PFSK-1 (cell line): ENCODE data around the gene TVP23A.

Experiments used
- FOXP2 ChIP-seq: optimal IDR thresholded peaks from 2 replicates; pipeline ENCODE3; 2011; ENCODE audit warnings: borderline replicate concordance, control low read depth, inconsistent platforms; ENCODE audit not compliant: insufficient read depth; ENCODE audit errors: extremely low read length, extremely low read depth
- POLR2AphosphoS5 ChIP-seq: IDR thresholded peaks from 2 replicates; pipeline ENCODE4 v1.6.1; 2012; ENCODE audit warnings: low read depth, mild to moderate bottlenecking, control low read depth, low read length, moderate library complexity
- SIN3A ChIP-seq: IDR thresholded peaks from 2 replicates; pipeline ENCODE4 v1.6.1; 2012; ENCODE audit warnings: mild to moderate bottlenecking, low read length, moderate library complexity, borderline replicate concordance; ENCODE audit not compliant: insufficient read depth
- TAF1 ChIP-seq: IDR thresholded peaks from 2 replicates; pipeline ENCODE4 v1.6.1; 2012; ENCODE audit warnings: low read length, control low read depth, borderline replicate concordance; ENCODE audit not compliant: insufficient read depth
- TF ChIP-seq, protein P1 (sequence below), 2 experiments: IDR thresholded peaks; 2 replicates each; pipeline versions ENCODE4 v1.6.1 to v1.8.0; 2011 to 2012; ENCODE audit warnings: low read depth in 2 of 2, low read length in 2 of 2, control low read depth in 1 of 2, inconsistent platforms in 1 of 2, mild to moderate bottlenecking in 1 of 2, moderate library complexity in 1 of 2; ENCODE audit not compliant: insufficient read depth in 1 of 2

Gene TVP23A

DNA sequence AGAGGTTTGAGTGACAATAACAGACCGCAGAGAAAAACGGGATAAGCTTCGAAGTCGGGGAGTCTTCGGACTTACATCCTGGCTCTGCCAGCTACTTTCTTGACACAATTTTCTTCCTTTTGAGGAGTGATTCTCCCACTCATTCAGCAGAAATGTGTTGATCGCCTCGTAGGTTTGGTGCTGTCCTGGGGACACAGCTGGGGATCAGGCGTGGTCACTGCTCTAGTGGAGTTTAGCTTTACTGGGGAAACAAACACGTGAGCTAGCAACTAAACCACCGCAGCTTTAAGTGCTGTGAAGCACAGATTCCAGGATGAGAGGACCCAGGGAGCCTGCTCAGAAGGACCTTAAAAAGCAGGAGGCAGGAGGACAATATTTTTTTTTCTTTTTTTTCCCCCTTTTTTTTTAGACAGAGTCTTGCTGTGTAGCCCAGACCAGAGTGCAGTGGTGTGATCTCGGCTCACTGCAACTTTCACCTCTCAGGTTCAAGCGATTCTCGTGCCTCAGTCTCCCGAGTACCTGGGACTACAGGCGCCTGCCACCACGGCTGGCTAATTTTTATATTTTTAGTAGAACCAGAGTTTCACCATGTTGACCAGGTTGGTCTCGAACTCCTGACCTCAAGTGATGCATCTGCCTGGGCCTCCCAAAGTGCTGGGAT lies 74.1 kb downstream of the TVP23A start:
- TF ChIP-seq POLR2AphosphoS5 (no peak), TAF1 (no peak), SIN3A (no peak), FOXP2 (no peak)
- TF ChIP-seq, protein P1, sequence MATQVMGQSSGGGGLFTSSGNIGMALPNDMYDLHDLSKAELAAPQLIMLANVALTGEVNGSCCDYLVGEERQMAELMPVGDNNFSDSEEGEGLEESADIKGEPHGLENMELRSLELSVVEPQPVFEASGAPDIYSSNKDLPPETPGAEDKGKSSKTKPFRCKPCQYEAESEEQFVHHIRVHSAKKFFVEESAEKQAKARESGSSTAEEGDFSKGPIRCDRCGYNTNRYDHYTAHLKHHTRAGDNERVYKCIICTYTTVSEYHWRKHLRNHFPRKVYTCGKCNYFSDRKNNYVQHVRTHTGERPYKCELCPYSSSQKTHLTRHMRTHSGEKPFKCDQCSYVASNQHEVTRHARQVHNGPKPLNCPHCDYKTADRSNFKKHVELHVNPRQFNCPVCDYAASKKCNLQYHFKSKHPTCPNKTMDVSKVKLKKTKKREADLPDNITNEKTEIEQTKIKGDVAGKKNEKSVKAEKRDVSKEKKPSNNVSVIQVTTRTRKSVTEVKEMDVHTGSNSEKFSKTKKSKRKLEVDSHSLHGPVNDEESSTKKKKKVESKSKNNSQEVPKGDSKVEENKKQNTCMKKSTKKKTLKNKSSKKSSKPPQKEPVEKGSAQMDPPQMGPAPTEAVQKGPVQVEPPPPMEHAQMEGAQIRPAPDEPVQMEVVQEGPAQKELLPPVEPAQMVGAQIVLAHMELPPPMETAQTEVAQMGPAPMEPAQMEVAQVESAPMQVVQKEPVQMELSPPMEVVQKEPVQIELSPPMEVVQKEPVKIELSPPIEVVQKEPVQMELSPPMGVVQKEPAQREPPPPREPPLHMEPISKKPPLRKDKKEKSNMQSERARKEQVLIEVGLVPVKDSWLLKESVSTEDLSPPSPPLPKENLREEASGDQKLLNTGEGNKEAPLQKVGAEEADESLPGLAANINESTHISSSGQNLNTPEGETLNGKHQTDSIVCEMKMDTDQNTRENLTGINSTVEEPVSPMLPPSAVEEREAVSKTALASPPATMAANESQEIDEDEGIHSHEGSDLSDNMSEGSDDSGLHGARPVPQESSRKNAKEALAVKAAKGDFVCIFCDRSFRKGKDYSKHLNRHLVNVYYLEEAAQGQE (IDR thresholded peaks at IDR 0.05; ENCODE audit: insufficient read depth in 1 of 2, low read depth in 2 of 2, low read length in 2 of 2): no peak

DNA sequence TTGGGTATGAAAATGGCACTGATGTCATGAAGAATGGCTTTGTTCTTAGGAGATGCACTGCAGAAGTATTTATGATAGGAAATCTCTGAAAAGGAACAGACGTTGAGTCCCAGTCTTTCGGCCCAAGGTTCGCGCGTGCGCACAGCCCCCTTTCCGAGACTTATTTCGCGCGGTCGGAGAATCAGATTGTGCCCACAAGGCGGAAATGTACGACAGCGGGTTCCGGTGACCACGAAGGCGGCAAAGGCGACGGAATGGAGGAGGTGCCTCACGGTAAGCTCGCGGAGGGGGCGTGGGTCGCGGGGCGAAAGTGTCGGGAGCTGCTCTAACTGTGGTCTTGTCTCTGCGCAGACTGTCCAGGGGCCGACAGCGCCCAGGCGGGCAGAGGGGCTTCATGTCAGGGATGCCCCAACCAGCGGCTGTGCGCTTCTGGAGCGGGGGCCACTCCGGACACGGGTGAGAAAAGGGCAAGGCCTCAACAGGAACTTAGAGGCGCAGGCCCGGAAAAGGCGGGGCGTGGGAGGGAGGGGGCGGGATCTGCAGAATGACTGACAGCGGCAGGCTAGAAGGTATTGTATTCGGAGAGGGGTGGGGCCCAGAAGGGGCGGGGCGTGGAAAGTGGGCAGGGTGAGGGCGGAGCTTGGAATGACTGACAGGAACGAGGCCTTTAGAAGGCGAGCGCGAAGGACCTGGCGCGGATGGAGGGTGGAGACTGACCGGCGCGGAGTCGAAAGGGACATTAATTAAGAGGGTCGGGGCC lies 74.8 kb downstream of the TVP23A start, which contains the start of gene NUBP1:
Gene NUBP1 (plus strand): TSS at position 233 of the 760 bp plus-strand sequence. CDS start 22 bp downstream, at position 255.
- peak; percentile 70; the same call in 1 of the 2 replicates for TF ChIP-seq TAF1
- TF ChIP-seq, protein P1 (IDR thresholded peaks at IDR 0.05; ENCODE audit: insufficient read depth in 1 of 2, low read depth in 2 of 2, low read length in 2 of 2): no peak
- peak; percentile 33 for TF ChIP-seq FOXP2
- no peak for TF ChIP-seq SIN3A
- TF ChIP-seq POLR2AphosphoS5: peak; percentile 85

DNA sequence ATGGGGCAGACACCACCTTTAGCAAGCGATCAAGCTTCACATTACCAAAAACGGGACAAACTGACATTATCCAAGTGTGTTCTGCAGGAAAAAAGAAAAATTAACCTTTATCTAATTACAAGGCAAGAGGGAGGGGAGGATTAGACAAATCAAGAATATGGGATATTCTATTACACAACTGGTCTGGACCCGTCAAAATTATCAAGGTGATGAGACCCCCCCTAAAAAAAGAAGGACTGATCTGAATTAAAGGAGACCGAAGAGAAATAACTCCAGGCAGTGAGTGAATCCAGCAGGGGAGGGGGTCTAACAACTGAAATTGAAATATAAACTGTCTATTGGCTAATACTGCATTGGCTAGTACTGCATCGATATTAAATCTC lies 75.4 kb downstream of the TVP23A start:
- TF ChIP-seq TAF1: no peak
- TF ChIP-seq, protein P1 (IDR thresholded peaks at IDR 0.05; ENCODE audit: insufficient read depth in 1 of 2, low read depth in 2 of 2, low read length in 2 of 2): no peak
- no peak for TF ChIP-seq SIN3A
- TF ChIP-seq POLR2AphosphoS5: no peak
- no peak for TF ChIP-seq FOXP2

DNA sequence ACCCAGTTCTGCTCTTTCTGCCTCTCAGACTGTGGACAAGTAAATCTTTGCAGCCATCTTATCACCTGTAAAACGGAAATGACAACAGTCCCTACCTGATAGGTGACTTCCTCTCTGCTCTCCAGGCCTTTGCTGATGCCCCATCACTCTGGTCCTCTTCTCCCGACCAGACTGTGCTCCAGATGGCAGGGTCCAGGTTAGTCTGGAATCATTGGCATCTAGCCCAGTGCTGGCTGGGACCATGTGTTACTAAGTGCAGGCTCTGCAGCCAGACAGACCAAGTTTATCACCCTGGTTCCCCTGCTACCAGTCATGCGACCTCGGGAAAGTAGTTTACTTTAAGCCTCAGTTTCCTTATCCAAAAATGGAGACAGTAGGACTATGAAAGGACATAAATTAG lies 76.8 kb downstream of the TVP23A start:
- TF ChIP-seq, protein P1 (IDR thresholded peaks at IDR 0.05; ENCODE audit: insufficient read depth in 1 of 2, low read depth in 2 of 2, low read length in 2 of 2): no peak
- TF ChIP-seq SIN3A (no peak), FOXP2 (no peak), TAF1 (no peak), POLR2AphosphoS5 (no peak)
